ENCODE data around the gene SPHKAP.
"Not testable (repeated sequence)": the region's sequence is repeated elsewhere in the genome, so short reads cannot be mapped to it uniquely, and the experiment has no call there.

The SPHKAP gene

GRCh38 chr2:228038967-228039366 is 142.5 kb downstream of the SPHKAP start:
- DNase-seq (ENCODE audit: low spot score): no peak

GRCh38 chr2:228037915-228038314 is 143.6 kb downstream of the SPHKAP start:
- no peak for DNase-seq (ENCODE audit: low spot score)

- no peak for DNase-seq (ENCODE audit: low spot score)
These were observed 157.9 kb downstream of the SPHKAP start for GRCh38 chr2:228023619-228024018.

DNA sequence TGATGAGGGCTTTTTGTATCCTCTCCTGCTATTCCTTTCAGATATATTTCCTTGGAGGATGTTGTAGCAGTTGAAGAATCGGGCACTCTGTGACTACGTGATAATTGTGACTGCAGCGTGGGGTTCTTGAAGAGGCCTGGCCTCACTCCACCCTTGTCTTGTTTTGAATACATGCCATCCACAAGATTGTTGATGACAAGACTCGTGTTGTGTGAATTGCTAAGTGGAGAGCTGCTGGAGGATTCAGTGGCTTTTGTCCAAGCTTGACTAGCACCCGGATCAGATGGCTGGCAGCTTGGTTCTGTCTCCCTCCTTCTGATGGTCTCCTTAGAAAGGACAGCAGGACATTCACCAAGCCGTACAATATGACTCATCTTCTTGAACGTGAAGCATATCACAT is 163.2 kb downstream of the SPHKAP start:
- no peak for DNase-seq (ENCODE audit: low spot score)

- no peak for DNase-seq (ENCODE audit: low spot score)
These were observed 163.7 kb downstream of the SPHKAP start for GRCh38 chr2:228017784-228018183.

GRCh38 chr2:228016402-228016801 is 165.1 kb downstream of the SPHKAP start:
- no peak for DNase-seq (ENCODE audit: low spot score)

- no peak for DNase-seq (ENCODE audit: low spot score)
These were observed 165.7 kb downstream of the SPHKAP start for GRCh38 chr2:228015741-228016140.

GRCh38 chr2:227996366-227996765 is 185.1 kb downstream of the SPHKAP start:
- DNase-seq (ENCODE audit: low spot score): no peak

DNA sequence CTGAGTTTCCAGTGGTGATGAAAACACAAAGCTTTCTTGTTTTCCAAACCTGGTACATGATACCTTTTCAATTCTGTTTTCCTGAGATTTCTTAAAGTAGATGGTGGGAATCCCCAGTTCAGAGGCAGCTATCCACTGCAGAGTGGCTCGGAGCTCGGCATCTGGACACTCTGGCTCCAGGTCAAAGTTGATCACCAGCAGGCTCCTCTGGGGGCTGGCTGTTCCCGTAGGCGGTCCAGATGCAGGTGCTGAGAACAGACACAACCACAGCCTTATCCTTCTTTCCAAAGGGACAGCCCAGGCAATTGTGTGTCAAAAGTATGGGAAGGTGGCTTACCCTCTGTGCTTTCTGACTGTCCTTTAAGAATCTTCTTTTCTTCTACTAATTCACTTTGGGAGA is 190.6 kb downstream of the SPHKAP start:
- no peak for DNase-seq (ENCODE audit: low spot score)

GRCh38 chr2:227973241-227973640 is 208.2 kb downstream of the SPHKAP start:
- no peak for DNase-seq (ENCODE audit: low spot score)

DNA sequence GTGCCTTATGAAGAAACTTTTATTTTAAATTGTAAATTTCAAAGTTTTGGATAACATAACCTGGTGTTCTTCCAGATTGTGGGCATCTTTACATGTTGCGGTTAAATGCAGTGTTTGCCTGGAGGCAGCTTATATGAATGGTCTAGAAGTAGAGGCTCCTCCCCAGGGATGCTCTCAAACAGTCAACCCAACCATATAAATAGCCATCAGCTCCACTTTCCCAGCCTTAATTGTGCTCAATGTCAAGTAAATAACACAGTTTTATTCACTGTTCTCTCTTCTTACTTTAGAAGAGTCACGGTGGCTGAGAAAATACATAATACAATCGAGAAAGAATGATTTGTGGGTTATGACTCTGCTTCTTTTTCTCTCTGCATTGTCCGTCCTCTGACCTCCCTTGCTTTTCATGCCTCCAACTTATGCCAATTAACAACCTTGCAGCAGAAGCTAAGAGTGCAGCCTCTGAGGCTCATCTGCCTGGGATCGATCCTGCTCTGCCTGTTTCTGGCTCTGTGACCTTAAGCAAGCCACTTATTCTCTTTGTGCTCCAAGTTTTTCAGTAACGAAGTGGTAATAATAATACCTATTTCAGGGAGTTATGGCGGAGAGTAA is 209.8 kb downstream of the SPHKAP start:
- no peak for DNase-seq (ENCODE audit: low spot score)

- no peak for DNase-seq (ENCODE audit: low spot score)
These were observed 221.2 kb downstream of the SPHKAP start for GRCh38 chr2:227960317-227960716.

- DNase-seq (ENCODE audit: low spot score): no peak
These were observed 238.5 kb downstream of the SPHKAP start for GRCh38 chr2:227942965-227943364.

DNA sequence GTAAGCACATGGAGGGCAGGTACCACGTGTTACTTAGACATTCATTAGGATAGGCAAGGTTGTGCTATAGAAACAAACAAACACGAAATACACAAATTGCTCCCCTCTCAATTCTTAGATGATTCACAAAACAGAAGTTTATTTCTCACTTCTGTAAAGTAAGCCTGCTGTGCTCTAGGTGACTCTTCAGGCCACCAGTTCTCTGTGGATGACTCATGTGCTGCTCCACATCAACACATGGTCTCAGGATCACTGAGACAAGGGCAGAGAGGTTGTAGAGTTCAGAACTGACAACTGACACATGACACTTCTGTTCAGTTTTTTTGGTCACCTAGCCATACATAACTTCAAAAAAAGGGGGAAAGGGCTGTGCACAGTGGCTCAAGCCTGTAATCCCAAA is 239.5 kb downstream of the SPHKAP start:
- DNase-seq (ENCODE audit: low spot score): no peak

DNA sequence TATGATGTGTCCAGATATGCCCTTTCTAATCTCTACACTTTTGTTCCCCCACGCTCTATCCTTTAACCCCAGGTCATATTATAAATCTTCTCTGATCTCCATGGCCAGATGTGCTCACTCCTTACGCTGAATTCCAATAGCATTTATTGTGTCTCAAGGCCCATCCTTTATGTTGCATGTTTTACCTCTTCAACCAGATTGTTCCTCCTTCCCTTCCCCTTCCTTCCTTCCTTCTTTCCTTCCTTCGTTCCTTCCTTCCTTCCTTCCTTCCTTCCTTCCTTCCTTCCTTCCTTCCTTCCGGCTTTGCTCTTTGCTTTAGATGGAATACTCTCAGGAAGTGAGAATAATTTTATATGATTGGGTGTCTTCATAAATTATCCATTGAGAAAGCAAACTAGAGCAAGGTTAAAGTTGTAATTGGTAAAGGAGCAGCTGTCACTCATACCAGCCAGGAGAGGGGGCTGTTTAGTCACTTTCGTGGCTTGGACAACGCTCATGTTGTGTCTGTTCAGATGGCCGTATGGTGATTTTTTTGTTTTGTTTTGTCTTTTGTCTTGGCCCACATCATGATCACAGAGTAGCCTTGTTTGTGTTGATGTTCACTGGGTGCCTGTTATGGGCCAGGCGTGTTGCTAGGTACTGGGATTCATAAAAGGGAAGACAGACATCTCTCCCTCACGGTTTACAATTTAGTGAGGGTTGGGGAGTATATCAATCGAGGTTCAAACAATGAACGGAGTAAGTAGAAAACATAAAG is 242.0 kb downstream of the SPHKAP start:
- peak; percentile 39 for DNase-seq (ENCODE audit: low spot score)

GRCh38 chr2:227936249-227936648 is 245.2 kb downstream of the SPHKAP start:
- DNase-seq (ENCODE audit: low spot score): not testable (repeated sequence)

GRCh38 chr2:227933884-227934283 is 247.6 kb downstream of the SPHKAP start:
- DNase-seq (ENCODE audit: low spot score): no peak

DNA sequence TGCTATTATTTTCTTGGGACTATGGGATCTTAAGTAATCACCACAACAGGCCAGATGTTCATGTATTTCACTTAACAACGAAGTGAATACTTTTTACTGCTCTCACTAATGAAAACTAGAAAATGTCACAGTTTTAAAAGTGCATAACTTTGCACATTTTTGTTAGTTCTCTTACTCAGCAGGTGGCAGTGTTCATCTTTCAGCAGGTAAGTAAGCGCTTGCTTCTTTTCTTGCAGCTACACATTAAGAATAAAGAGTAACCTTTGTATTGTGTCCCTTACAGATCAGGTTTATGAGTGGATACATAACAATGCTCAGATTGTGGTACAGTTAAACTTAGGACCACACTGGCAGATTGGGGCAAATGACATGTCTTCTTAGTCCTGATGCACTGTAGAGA is 249.1 kb downstream of the SPHKAP start:
- DNase-seq (ENCODE audit: low spot score): no peak

GRCh38 chr2:227932001-227932400 is 249.5 kb downstream of the SPHKAP start:
- DNase-seq (ENCODE audit: low spot score): no peak

Data from HuH-7.5 (cell line).